Suppressor macrophage treated with lipopolysaccharide for 4 hours (primary cell): ENCODE measurements around the gene ST6GAL2.

Experiments used
- DNase-seq: peaks from one replicate; pipeline ENCODE4 v3.0.0-alpha.2; 2020

ST6GAL2 gene

GRCh38 chr2:106859498-106859897 is 26.5 kb downstream of the ST6GAL2 start:
- no peak for DNase-seq

- no peak for DNase-seq
Observed at GRCh38 chr2:106858810-106859209, 27.2 kb downstream of the ST6GAL2 start.

DNA sequence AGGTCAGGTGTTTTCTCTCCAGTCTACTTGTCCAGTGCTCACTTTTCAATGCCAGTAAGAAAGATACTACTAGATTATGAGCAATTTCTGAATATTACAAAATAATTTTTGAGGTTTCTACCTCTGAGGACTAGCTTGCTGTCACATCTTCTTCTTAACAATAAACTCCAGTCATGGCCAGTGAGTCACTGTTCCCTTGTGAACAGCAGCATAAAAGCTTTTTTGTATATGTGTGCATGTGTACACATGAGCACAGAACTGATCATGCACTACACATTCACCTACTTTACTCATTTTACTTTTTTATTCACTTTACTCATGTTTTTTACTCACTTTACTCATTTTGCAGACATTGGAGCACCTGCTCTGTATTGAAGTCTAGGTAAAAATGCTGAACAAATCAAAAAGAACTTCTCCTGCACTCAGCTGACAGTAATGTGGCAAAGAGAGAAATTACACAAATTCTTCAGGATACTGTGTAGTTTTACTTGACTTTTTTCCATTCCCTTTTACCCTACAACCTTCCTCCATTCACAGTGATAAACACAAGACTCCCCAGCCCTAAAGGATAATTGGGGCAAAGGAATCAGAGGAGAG is 28.0 kb downstream of the ST6GAL2 start:
- no peak for DNase-seq

GRCh38 chr2:106853631-106854030 is 32.3 kb downstream of the ST6GAL2 start:
- no peak for DNase-seq

GRCh38 chr2:106851881-106852501 is 34.0 kb downstream of the ST6GAL2 start:
- no peak for DNase-seq

DNA sequence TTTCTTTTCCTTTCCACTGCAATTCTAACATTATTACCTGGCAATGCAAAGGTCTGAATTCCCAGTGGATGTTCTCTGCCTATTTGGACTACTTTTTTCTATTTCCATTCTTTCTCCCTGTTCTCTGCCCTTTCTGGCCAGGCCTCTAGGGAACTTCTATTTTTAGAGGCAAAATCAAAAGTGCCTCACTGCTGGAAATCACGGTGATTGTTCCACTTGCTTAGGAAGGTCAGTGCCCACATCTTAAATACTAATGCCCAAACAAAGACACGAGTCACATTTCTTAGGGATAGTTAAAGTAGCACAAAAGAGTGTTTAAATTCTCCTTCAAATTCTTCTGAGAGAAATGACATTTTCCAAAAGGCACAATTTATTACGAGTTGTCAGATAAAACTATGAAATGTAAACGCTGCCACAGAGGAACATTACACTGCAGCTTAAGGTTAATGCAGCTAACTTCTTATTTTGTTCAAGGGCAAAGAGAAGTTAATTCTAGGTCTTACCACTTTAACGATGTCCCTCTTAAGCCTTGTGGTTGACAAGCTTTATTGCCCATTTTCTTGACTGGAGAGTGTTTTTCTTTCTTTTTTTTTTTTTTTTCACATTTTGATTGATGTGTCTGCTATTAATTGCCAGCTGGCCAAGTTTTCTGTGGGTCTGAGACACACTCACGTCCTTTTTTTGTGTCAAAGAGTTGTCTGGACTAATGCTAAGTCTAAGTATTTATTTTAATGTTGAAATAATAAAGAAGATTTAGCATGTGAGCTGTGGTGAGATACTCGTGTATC is 34.7 kb downstream of the ST6GAL2 start:
- DNase-seq, result no peak

DNA sequence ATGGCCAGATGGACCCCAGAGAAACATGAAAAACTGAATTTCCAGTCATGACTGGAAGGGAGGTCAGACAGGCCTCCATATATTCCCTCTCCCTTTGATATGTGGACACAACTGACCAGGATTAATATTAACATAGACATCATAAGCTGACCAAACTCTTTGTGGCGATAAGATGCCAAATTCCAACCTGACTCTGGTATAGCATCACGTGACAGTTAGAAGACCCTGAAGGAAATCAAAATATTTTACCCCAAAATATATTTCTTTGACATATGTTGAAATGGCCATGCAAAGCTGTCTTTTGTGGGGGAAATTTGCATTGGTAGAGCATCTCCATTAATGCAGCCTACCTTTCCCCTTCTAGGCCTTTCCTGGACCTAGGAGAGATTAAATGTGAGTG is 36.7 kb downstream of the ST6GAL2 start:
- no peak for DNase-seq

GRCh38 chr2:106847366-106847765 is 38.6 kb downstream of the ST6GAL2 start:
- DNase-seq, result no peak

DNA sequence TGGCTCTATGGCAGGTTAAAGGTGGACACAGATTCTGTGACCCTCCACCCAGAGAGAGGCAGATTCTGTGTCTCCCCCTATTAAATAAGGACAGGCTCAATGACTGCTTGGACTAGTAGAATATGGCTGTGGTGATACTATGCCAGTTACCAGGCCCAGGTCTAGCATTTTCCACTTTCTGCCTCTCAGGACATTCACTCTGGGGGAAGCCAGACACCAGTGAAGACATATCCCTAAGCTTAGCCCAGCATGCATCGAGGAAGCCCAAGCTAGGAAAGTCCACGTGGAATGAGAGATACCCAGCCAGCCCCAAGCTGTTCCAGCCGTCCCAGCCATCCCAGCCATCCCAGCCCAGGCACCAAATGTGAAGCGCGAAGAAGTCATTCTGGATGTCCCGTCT is 40.3 kb downstream of the ST6GAL2 start:
- no peak for DNase-seq

GRCh38 chr2:106843910-106844250 is 42.1 kb downstream of the ST6GAL2 start:
- no peak for DNase-seq

DNA sequence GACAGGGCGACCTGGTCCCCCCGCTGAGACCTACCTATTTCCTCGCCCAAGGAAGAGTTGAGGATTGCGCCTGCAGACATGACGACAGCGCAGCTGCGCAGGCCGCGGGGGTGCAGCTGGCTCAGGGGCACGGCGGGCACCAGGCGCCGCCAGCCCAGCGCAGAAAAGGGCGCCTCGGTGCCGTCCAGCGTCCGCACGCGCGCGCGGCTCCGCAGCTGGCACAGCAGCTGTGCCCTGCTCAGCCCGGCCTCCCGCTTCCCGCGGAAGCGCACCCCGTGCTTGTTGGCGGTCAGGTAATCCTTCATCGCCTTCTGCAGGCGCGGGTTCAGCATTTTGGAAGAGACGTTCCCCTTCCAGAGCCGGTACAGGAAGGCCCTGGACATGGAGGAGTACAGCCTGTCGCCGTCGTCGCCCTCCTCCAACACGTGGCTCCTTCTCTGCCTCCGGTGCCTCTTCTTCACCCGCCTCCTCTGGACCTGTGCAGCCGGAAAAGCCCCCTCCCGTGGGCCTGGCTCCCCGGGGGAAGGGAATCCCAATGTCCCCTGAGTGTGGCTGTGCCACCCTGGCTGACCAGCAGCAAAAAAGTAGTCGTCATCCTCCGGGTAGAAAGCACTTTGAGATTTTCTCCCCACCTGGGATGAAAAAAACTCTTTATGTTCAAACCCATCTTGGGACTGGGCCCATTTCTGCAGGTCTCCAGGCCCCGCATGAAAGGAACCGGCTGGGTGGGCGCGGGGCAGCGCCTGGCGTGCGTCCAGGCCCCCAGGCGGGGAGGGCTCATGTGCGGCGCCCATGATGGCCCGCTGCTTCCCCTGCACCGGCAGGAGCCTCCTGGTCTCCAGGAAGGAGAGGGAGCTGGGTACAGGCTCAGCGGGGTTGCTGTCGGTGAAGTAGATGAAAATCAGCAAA is 42.7 kb downstream of the ST6GAL2 start:
- no peak for DNase-seq

DNA sequence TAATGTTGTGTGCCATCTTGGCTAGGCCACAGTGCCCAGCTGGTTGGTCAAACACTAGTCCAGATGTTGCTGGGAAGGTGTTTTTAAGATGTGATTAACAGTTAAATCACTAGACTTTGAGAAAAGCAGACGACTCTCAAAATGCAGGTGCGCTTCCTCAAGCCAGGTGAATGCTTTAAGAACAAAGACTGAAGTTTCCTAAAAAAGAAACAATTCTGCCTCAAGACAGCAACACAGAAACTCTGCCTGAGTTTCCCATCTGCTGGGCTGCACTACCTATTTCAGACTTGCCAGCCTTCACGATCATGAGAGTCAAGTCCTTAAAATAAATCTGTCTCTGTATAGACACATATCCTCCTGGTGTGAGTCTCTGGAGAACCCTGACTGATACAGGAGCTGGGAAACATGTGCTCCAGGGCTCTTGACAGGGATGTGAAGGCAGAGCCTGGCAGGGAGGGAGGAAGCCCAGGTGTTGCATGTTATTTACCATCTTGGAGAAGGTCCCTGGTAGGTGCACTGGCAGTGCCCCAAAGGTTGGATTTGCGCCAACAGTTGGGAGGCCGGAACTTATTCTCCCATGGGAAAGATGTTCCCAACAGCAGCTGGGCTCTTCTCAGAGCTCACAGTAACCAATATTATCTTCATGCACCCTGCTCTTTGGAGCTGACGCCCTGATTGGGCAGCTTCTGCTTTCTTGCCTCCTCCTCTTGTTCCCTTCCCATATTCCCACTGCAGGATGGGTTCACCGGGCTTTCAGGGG is 43.9 kb downstream of the ST6GAL2 start:
- DNase-seq, result no peak

DNA sequence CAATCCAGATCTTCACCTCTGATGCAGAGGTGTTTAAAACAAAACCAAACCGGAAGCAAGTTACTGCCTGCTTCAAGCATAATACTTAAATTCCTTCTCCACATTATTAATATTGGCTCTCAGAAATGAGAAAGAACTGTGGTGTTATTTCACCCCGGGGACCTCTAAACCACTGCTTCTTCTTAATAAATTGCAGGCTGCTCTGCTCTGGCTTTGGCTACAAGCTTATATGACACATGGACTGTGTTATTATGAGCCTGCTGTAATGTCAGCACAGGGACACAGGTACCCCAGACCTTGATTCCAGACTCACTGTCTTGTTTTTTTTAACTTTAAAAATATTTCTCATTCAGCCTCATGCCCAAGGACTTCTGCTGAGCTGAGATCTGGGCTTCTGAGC is 45.1 kb downstream of the ST6GAL2 start:
- DNase-seq, result no peak

DNA sequence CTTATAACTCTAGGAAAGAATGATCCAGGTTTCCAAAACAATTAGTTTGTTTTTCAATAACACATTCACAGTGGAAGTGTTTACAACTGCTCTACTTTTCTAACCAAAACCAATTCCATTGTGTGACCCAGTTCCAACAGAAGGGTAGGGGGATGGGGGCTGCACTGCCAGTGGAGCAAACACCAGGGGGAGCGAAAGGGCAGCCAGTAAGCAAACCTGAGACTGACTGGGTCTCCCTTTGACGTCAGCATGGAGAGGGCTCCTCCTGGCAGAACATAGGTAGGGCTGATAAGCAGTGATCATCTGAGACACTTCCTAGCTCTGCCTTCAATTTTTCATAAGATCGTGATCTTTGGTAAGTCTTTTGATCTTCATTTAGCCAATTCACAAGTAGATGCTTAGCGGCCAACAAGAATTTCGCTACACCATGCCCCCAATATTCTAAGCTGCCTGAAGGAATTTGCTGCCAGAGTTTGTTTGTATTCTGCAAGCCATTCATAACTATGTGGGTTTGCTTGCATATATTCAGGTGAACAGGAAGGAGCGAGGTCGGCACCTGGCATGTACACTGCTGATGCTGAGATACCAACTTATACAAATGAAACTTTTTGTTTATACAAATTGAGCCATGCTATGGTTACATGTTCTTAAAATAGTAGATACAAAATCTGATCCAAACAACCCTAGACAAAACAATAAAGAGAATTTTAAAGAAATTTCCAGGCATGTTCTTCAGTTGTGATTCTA is 45.9 kb downstream of the ST6GAL2 start:
- DNase-seq, result no peak

DNA sequence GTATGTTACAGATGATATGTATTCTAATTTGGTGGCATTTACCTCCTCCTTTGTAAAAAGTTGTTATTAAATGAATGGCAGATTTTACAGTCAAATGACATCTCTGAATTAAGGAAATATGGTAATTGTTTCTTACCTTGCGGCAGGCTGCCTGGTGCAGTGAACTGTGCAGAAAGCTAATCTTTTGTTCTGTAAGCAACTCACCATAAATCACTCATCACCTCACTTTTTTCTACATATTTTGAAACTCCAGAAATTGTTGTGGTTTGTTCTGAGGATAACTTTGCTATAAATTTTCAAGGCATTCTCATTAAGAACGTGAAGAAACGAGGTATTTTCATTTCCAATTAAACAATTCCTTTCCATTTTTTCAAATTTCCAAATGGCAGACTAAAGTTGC is 52.7 kb downstream of the ST6GAL2 start:
- DNase-seq, result no peak

GRCh38 chr2:106831816-106832569 is 54.0 kb downstream of the ST6GAL2 start:
- no peak for DNase-seq

DNA sequence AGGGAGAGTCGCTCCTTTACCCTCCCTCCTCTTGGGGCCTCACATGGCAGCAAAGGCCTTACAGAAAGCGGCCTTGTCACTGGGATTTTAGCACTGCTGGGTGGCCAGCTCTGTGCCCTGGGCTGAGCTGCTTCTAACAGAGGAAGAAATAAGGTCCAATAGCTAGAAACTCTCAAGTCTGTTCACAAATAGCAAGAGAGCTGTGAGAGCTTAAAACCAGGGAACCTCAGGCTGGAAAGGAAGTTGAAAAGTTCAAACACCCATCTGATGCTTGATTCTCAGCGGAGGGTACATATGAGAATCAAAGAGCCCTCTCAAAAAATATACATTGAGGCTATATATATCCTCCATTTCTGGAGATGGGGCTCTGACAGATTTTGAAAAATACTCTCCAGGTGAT is 54.7 kb downstream of the ST6GAL2 start:
- no peak for DNase-seq

DNA sequence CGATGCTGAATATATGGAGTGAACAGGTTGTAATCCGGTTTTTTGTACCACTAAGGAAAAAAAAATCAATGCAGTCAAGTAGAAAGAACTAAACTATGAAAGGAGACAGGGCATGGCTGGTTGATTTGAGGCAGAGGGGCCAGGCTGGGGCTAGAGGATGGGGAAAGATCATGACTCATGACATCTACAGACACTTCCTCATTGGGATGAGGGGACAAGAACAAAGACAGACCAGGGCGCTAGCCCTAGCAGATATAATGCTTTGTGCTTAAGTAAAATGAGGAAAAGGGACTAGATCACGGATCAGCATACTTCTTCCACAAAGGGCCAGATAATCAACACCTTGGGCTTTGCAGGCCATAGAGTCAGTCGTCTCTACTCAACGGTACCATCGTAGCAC is 55.8 kb downstream of the ST6GAL2 start:
- DNase-seq, result no peak

- DNase-seq, result no peak
Observed at GRCh38 chr2:106828119-106828518, 57.8 kb downstream of the ST6GAL2 start.

GRCh38 chr2:106827158-106827557 is 58.8 kb downstream of the ST6GAL2 start:
- DNase-seq, result no peak

DNA sequence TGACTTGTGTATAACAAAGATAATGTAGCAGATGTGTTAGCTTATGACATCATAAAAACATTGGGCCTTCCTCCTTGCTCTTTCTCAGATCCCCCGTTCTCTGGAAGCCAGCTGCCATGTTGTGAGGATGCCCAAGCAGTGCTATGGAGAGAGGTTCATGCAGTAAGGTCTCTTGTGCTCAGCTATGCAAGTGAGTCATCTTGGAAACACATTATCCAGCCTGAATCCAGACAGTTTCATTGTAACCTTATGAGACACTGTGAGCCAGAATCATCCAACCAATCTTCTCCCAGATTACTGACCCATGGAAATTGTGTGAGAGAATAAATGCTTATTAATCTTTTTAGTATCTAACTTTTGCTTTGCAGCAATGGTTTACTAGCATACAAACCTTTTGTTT is 60.8 kb downstream of the ST6GAL2 start:
- no peak for DNase-seq
